ENCODE data around the gene SLC17A8. TPM values are rescaled to one million over a fixed set of nuclear protein-coding genes. Genes with fewer than 3 reads are reported as not detected.

Gene SLC17A8
- total RNA-seq, 1 donor from 2014 or later: 0.25 TPM

DNA sequence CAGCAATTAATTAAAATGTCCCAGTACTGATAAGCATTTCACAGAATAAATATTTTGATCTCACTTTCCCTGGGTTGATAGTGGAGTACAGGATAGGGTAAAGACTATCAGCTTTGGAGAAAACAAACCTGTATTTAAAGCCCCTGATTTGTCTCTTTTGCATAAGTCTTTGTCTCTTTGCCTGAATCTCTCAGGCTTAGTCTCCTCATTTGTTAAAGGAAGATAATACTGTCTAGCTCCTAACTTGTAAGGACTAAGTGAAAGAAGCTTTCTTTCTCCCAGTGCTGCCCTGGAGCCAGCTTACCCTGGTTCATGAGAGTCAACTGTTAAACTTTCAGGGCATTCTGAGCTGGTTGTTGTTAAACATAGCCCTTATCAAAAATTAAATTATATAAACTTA lies 111.3 kb downstream of the SLC17A8 start:
- no peak for DNase-seq
- peaks cover 2% of the 10 kb centered on the region for H3K27me3 Mint-ChIP-seq (ENCODE audit: unreplicated experiment)
- TF ChIP-seq, protein P1, sequence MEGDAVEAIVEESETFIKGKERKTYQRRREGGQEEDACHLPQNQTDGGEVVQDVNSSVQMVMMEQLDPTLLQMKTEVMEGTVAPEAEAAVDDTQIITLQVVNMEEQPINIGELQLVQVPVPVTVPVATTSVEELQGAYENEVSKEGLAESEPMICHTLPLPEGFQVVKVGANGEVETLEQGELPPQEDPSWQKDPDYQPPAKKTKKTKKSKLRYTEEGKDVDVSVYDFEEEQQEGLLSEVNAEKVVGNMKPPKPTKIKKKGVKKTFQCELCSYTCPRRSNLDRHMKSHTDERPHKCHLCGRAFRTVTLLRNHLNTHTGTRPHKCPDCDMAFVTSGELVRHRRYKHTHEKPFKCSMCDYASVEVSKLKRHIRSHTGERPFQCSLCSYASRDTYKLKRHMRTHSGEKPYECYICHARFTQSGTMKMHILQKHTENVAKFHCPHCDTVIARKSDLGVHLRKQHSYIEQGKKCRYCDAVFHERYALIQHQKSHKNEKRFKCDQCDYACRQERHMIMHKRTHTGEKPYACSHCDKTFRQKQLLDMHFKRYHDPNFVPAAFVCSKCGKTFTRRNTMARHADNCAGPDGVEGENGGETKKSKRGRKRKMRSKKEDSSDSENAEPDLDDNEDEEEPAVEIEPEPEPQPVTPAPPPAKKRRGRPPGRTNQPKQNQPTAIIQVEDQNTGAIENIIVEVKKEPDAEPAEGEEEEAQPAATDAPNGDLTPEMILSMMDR (IDR thresholded peaks at IDR 0.05; ENCODE audit: partially characterized antibody, unreplicated experiment): no peak
- no peaks in the 10 kb centered on the region for H3K36me3 Mint-ChIP-seq (ENCODE audit: unreplicated experiment)
- no peak overlapping the region for H3K27ac Mint-ChIP-seq (ENCODE audit: unreplicated experiment)
- H3K9me3 Mint-ChIP-seq (ENCODE audit: unreplicated experiment): no peaks in the 10 kb centered on the region
- no peak overlapping the region for H3K4me3 Mint-ChIP-seq (ENCODE audit: unreplicated experiment)
- H3K4me1 Mint-ChIP-seq (ENCODE audit: low read depth, unreplicated experiment): no peaks in the 10 kb centered on the region

Other genes with a start within 250 kb of the SLC17A8 start
- 25.7 TPM for gene BLTP3B, start 214.2 kb upstream of the SLC17A8 start, total RNA-seq (ENCODE audit: unreplicated experiment)
- 36.0 TPM for gene ACTR6, start 156.3 kb upstream of the SLC17A8 start, total RNA-seq (ENCODE audit: unreplicated experiment)
- gene DEPDC4, start 90.0 kb upstream of the SLC17A8 start, total RNA-seq (ENCODE audit: unreplicated experiment): 2.0 TPM
- gene SCYL2, start 89.9 kb upstream of the SLC17A8 start, total RNA-seq (ENCODE audit: unreplicated experiment): 106 TPM
- gene NR1H4, start 116.8 kb downstream of the SLC17A8 start, total RNA-seq (ENCODE audit: unreplicated experiment): not detected
- gene GAS2L3, start 216.6 kb downstream of the SLC17A8 start, total RNA-seq (ENCODE audit: unreplicated experiment): 56.2 TPM